Mucosa of rectum (tissue), 2 donors: ENCODE data around the gene TRIM61.
"Not testable (repeated sequence)": the region's sequence is repeated elsewhere in the genome, so short reads cannot be mapped to it uniquely, and the experiment has no call there.

Experiments
- H3K27ac ChIP-seq, 2 donors: one replicate each; pipeline ENCODE4 v1.7.0; 2013; ENCODE audit warnings: inconsistent platforms in 2 of 2, low read depth in 2 of 2, low read length in 2 of 2
- H3K27me3 ChIP-seq, 2 donors: one replicate each; pipeline ENCODE4 v1.7.0; 2013; ENCODE audit warnings: low read length in 2 of 2; ENCODE audit not compliant: control insufficient read depth in 2 of 2, insufficient read depth in 2 of 2
- H3K36me3 ChIP-seq, 2 donors: one replicate each; pipeline ENCODE4 v1.7.0; 2013; ENCODE audit warnings: low read length in 2 of 2; ENCODE audit not compliant: control insufficient read depth in 2 of 2, insufficient read depth in 2 of 2
- H3K4me1 ChIP-seq, 2 donors: one replicate each; pipeline ENCODE4 v1.7.0; 2013; ENCODE audit warnings: low read length in 2 of 2, mild to moderate bottlenecking in 1 of 2; ENCODE audit not compliant: control insufficient read depth in 2 of 2, insufficient read depth in 2 of 2
- H3K4me3 ChIP-seq, 2 donors: one replicate each; pipeline ENCODE4 v1.7.0; 2013; ENCODE audit warnings: low read length in 2 of 2
- H3K9ac ChIP-seq, 2 donors: one replicate each; pipeline ENCODE4 v1.7.0; 2013; ENCODE audit warnings: low read length in 2 of 2, low read depth in 1 of 2, mild to moderate bottlenecking in 1 of 2
- H3K9me3 ChIP-seq, 2 donors: one replicate each; pipeline ENCODE4 v1.7.0; 2013; ENCODE audit warnings: low read length in 2 of 2; ENCODE audit not compliant: control insufficient read depth in 2 of 2
- donor health status: healthy.
- donor health status: Normal muscosa, but diverticular disease.

Gene TRIM61

GRCh38 chr4:165006456-165006855 is 29.0 kb upstream of the TRIM61 start:
- Histone ChIP-seq H3K27me3 (no peaks in the 10 kb centered on the region), H3K36me3 (no peaks in the 10 kb centered on the region), H3K27ac (no peak overlapping the region), H3K4me1 (no peaks in the 10 kb centered on the region), H3K9me3 (no peaks in the 10 kb centered on the region), H3K4me3 (no peak overlapping the region), H3K9ac (no peak overlapping the region)

- no peak overlapping the region for H3K27ac ChIP-seq
- no peak overlapping the region for H3K4me3 ChIP-seq
- H3K4me1 ChIP-seq = no peaks in the 10 kb centered on the region
- H3K36me3 ChIP-seq = no peaks in the 10 kb centered on the region
- H3K9me3 ChIP-seq = no peaks in the 10 kb centered on the region
- no peaks in the 10 kb centered on the region for H3K27me3 ChIP-seq
- no peak overlapping the region for H3K9ac ChIP-seq
These were observed 28.0 kb upstream of the TRIM61 start for GRCh38 chr4:165005352-165005925.

- H3K27me3 ChIP-seq, H3K9ac ChIP-seq, H3K9me3 ChIP-seq, H3K27ac ChIP-seq, H3K36me3 ChIP-seq, H3K4me1 ChIP-seq, H3K4me3 ChIP-seq: not testable (repeated sequence)
These were observed 24.5 kb upstream of the TRIM61 start for GRCh38 chr4:165001957-165002356.

GRCh38 chr4:164998526-164999080 is 21.1 kb upstream of the TRIM61 start:
- not testable (repeated sequence) for H3K4me1 ChIP-seq, H3K27me3 ChIP-seq, H3K9ac ChIP-seq, H3K36me3 ChIP-seq, H3K4me3 ChIP-seq, H3K9me3 ChIP-seq, H3K27ac ChIP-seq

GRCh38 chr4:164997941-164998340 is 20.5 kb upstream of the TRIM61 start:
- H3K27ac ChIP-seq = no peak overlapping the region

GRCh38 chr4:164997324-164997723 is 19.9 kb upstream of the TRIM61 start:
- Histone ChIP-seq H3K4me1 (no peaks in the 10 kb centered on the region), H3K9me3 (no peaks in the 10 kb centered on the region), H3K9ac (no peak overlapping the region), H3K4me3 (no peak overlapping the region), H3K27ac (no peak overlapping the region), H3K36me3 (no peaks in the 10 kb centered on the region), H3K27me3 (no peaks in the 10 kb centered on the region)

More at GRCh38 chr4:164997941-164998340, 20.5 kb upstream of the TRIM61 start:
- Histone ChIP-seq H3K36me3 (no peaks in the 10 kb centered on the region), H3K9ac (no peak overlapping the region), H3K4me3 (no peak overlapping the region), H3K27me3 (no peaks in the 10 kb centered on the region), H3K9me3 (no peaks in the 10 kb centered on the region), H3K4me1 (no peaks in the 10 kb centered on the region)

GRCh38 chr4:164996123-164996522 is 18.7 kb upstream of the TRIM61 start:
- H3K4me3 ChIP-seq, H3K36me3 ChIP-seq, H3K9me3 ChIP-seq, H3K27ac ChIP-seq, H3K4me1 ChIP-seq, H3K9ac ChIP-seq, H3K27me3 ChIP-seq: not testable (repeated sequence)

GRCh38 chr4:164990786-164991185 is 13.3 kb upstream of the TRIM61 start:
- not testable (repeated sequence) for H3K9ac ChIP-seq, H3K9me3 ChIP-seq, H3K27ac ChIP-seq, H3K4me3 ChIP-seq, H3K27me3 ChIP-seq, H3K4me1 ChIP-seq, H3K36me3 ChIP-seq

- Histone ChIP-seq H3K9me3 (no peaks in the 10 kb centered on the region), H3K4me1 (no peaks in the 10 kb centered on the region), H3K9ac (no peak overlapping the region), H3K36me3 (no peaks in the 10 kb centered on the region), H3K27ac (no peak overlapping the region), H3K4me3 (no peak overlapping the region), H3K27me3 (no peaks in the 10 kb centered on the region)
These were observed 12.0 kb upstream of the TRIM61 start for GRCh38 chr4:164989471-164989870.

- H3K27ac ChIP-seq, H3K27me3 ChIP-seq, H3K9me3 ChIP-seq, H3K9ac ChIP-seq, H3K4me1 ChIP-seq, H3K36me3 ChIP-seq, H3K4me3 ChIP-seq: not testable (repeated sequence)
These were observed 5.5 kb downstream of the TRIM61 start for GRCh38 chr4:164971929-164972328.

- H3K27ac ChIP-seq = no peak overlapping the region
- H3K9me3 ChIP-seq = no peaks in the 10 kb centered on the region
- no peaks in the 10 kb centered on the region for H3K36me3 ChIP-seq
- no peak overlapping the region for H3K4me3 ChIP-seq
- no peak overlapping the region for H3K9ac ChIP-seq
- peaks cover 4 to 6% of the 10 kb centered on the region in 2 donors for H3K4me1 ChIP-seq
- no peaks in the 10 kb centered on the region for H3K27me3 ChIP-seq
These were observed 17.6 kb downstream of the TRIM61 start for GRCh38 chr4:164959896-164960295.
